GM12892 (cell line): ENCODE results near the gene VWA8.

Source experiments
- POLR2A ChIP-seq: IDR thresholded peaks from 2 replicates; pipeline ENCODE4 v1.6.1; 2011; ENCODE audit warnings: low read depth, low read length, control low read depth
- POLR2AphosphoS5 ChIP-seq: IDR thresholded peaks from 2 replicates; pipeline ENCODE4 v1.6.1; 2011; ENCODE audit warnings: low read depth, low read length, control low read depth

DNA sequence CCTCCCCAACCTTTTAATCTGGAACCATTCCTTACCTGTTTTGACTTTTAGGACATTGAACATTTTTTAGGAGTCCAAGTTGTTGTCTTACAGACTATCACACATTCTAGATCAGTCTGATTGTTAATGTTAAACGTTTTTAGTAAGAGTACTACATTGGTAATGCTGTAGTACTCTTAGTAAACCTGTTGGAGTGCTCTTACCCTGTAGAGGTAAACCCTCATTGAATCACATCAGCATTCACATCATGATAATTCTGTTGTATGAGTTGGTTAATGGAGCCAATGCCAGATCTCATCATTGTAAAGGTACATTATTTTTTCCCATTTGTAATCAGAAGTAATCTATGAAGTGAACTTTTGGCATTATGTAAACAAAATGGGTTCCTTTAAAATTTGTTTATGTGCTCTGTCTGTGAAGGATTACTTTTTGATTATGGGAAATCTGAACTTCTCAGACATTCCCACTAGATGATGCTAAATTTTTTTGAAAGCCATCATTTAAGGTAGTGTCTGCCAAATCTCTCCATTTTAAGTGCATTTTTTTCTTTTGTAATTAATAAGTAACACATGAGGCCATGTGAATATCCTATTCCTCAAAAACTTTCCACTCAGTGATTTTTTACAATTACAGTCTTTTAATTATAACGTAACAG lies 55.2 kb downstream of the VWA8 start:
- no peak for TF ChIP-seq POLR2A
- no peak for TF ChIP-seq POLR2AphosphoS5
